B cell (primary cell): ENCODE data around the gene CELF4. TPM values are rescaled to one million over a fixed set of nuclear protein-coding genes. Genes with fewer than 3 reads are reported as not detected.

Experiments used
- ATAC-seq: fragments of 200-7000 bp; cut with Tn5 transposase; one replicate; pipeline ENCODE4 v1.10.0; 2021; ENCODE audit warnings: low read depth, mild to moderate bottlenecking, moderate number of reproducible peaks, moderate library complexity
- CTCF ChIA-PET: fragments of 350-600 bp; sonication (Branson Sonifier 250); formaldehyde crosslinking; loops from one replicate; lab custom pipeline; 2021; ENCODE audit warnings: antibody characterized with exemption, inconsistent platforms; lab: Charles Lee
- POLR2A ChIA-PET: fragments of 350-600 bp; sonication (Branson Sonifier 250); formaldehyde crosslinking; loops from one replicate; lab custom pipeline; 2021; ENCODE audit warnings: antibody characterized with exemption; lab: Charles Lee
- DNase-seq: peaks from one replicate; pipeline ENCODE4 v3.0.0; 2013
- H2AFZ ChIP-seq: 2 replicates; pipeline ENCODE4 v1.6.1; 2012; ENCODE audit warnings: mild to moderate bottlenecking, low read depth, low read length; ENCODE audit not compliant: insufficient read depth, poor library complexity, severe bottlenecking
- H3K27ac ChIP-seq, 2 donors: 1 replicate in 1 of 2; 2 replicates in 1 of 2; pipeline ENCODE4 v1.5.1; 2012 to 2013; ENCODE audit warnings: low read length in 2 of 2, mild to moderate bottlenecking in 2 of 2, moderate library complexity in 1 of 2
- H3K27me3 ChIP-seq, 4 experiments: fragments of 200-600 bp in 1 of 4; sonication (generic) in 1 of 4; replicated peaks in 1 of 4; 1 replicate in 2 of 4; 2 replicates in 2 of 4; pipeline versions ENCODE4 v1.6.1 to v1.7.0; 2013 to 2016; ENCODE audit warnings: low read length in 3 of 4, mild to moderate bottlenecking in 2 of 4, mixed read lengths in 1 of 4, moderate library complexity in 1 of 4; ENCODE audit not compliant: insufficient read depth in 4 of 4, control insufficient read depth in 3 of 4; ENCODE audit errors: control extremely low read depth in 1 of 4
- H3K36me3 ChIP-seq, 2 experiments: replicated peaks in 1 of 2; 1 replicate in 1 of 2; 2 replicates in 1 of 2; pipeline versions ENCODE4 v1.6.1 to v1.7.1; 2013; ENCODE audit warnings: low read length in 1 of 2; ENCODE audit not compliant: insufficient read depth in 2 of 2, control insufficient read depth in 1 of 2; ENCODE audit errors: control extremely low read depth in 1 of 2, extremely low read depth in 1 of 2
- H3K4me1 ChIP-seq, 2 donors: fragments of 200-600 bp in 1 of 2; sonication (generic) in 1 of 2; 1 replicate in 1 of 2; 2 replicates in 1 of 2; pipeline versions ENCODE4 v1.5.1 to v1.6.1; 2013 to 2017; ENCODE audit warnings: low read length in 2 of 2; ENCODE audit not compliant: control insufficient read depth in 2 of 2, insufficient read depth in 2 of 2
- H3K4me2 ChIP-seq: replicated peaks from 2 replicates; pipeline ENCODE3; 2012; ENCODE audit warnings: mild to moderate bottlenecking, low read depth, low read length; ENCODE audit not compliant: poor library complexity, severe bottlenecking
- H3K4me3 ChIP-seq, 5 experiments: fragments of 200-600 bp in 1 of 5; sonication (generic) in 1 of 5; 1 replicate in 3 of 5; 2 replicates in 2 of 5; pipeline versions ENCODE4 v1.5.1 to v1.7.0; 2011 to 2016; ENCODE audit warnings: low read length in 4 of 5, mild to moderate bottlenecking in 4 of 5, low read depth in 2 of 5, control low read depth in 1 of 5, moderate library complexity in 1 of 5; ENCODE audit not compliant: insufficient read depth in 1 of 5; ENCODE audit errors: control extremely low read depth in 1 of 5, extremely low read depth in 1 of 5
- H3K79me2 ChIP-seq: fragments of 200-600 bp; sonication (generic); one replicate; pipeline ENCODE4 v1.6.0; 2016; ENCODE audit warnings: low read length; ENCODE audit not compliant: control insufficient read depth, insufficient read depth
- H3K9ac ChIP-seq: fragments of 200-600 bp; sonication (generic); 2 replicates; pipeline ENCODE4 v1.6.1; 2017; ENCODE audit warnings: mild to moderate bottlenecking, low read length, moderate library complexity
- H3K9me3 ChIP-seq, 3 donors: one replicate each; pipeline versions ENCODE4 v1.6.1 to v1.7.1; 2013; ENCODE audit warnings: low read length in 2 of 3; ENCODE audit not compliant: control insufficient read depth in 2 of 3, insufficient read depth in 1 of 3; ENCODE audit errors: control extremely low read depth in 1 of 3
- H4K20me1 ChIP-seq: 2 replicates; pipeline ENCODE4 v1.6.0; 2012; ENCODE audit warnings: mild to moderate bottlenecking, low read length; ENCODE audit not compliant: insufficient read depth, control insufficient read depth, poor library complexity, severe bottlenecking
- H3K27ac Mint-ChIP-seq: one replicate; pipeline ENCODE4 v1.8.0; 2021; ENCODE audit warnings: mixed read lengths
- H3K27me3 Mint-ChIP-seq: one replicate; pipeline ENCODE4 v1.8.0; 2021; ENCODE audit warnings: mixed read lengths
- H3K4me1 Mint-ChIP-seq: one replicate; pipeline ENCODE4 v1.8.0; 2021; ENCODE audit warnings: mixed read lengths
- H3K4me3 Mint-ChIP-seq: one replicate; pipeline ENCODE4 v1.8.0; 2021; ENCODE audit warnings: mixed read lengths
- H3K9me3 Mint-ChIP-seq: one replicate; pipeline ENCODE4 v1.8.0; 2022; ENCODE audit warnings: mixed read lengths; ENCODE audit not compliant: insufficient read depth
- EZH2 ChIP-seq: IDR thresholded peaks from 2 replicates; pipeline ENCODE4 v1.6.1; 2012; ENCODE audit warnings: borderline replicate concordance, low read depth, mild to moderate bottlenecking, moderate library complexity, low read length; ENCODE audit not compliant: insufficient read depth, poor library complexity, severe bottlenecking
- WGBS: methylation state at CpG from one replicate; pipeline ENCODE4 v1.1.5; 2013; ENCODE audit warnings: missing lambda C conversion rate; ENCODE audit not compliant: insufficient coverage; 5-methylcytosine and 5-hydroxymethylcytosine counted together
- intact Hi-C: fragments of 100-400 bp; cut with micrococcal nuclease; formaldehyde crosslinking; loops from one replicate; pipeline ENCODE4 v1.10.0; 2022
- polyA plus RNA-seq: library from polyadenylated mRNA; depleted of rRNA; stranded (reverse); fragments of >200 nt; gene quantifications from 2 replicates; pipeline ENCODE4 v1.2.3, GENCODE V29; 2012
- total RNA-seq, 2 donors: library from RNA; stranded (reverse); fragments of 120-200 nt in 1 of 2; gene quantifications; 1 replicate in 1 of 2; 2 replicates in 1 of 2; pipeline versions ENCODE4 v1.2.3 to v1.2.4, GENCODE V29; 2013 to 2022
- TF ChIP-seq, protein P1 (sequence below): fragments of 200-600 bp; IDR thresholded peaks from one replicate; pipeline ENCODE4 v1.8.0; 2022; ENCODE audit warnings: antibody characterized with exemption, mild to moderate bottlenecking

CELF4 gene
- total and polyA plus RNA-seq, 2 donors (not counting 1 experiment from before 2014, with no cell fraction given) = not detected

DNA sequence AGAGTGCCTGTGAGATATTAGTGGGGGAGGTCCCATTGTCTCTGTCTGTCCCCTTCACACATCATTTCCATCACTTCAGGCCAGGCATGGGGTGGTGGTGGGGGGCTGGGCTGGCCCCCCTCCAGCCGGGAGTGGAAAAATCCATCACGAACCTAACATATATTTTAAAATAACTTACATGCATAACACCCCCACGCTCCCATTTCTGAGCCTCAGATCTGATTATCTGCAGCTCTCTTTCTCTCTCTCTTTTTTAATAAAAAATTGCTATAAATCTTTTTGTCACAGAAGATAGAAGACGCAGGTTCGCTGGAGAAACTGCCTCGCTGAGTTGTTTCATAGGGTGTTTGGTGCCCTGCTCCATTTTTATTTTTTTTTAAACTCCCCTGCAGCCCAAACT, 159.8 kb downstream of the CELF4 start:
- Mint-ChIP-seq H3K9me3 (no peaks in the 10 kb centered on the region), H3K4me3 (no peak overlapping the region), H3K27ac (no peak overlapping the region), H3K27me3 (no peaks in the 10 kb centered on the region), H3K4me1 (no peaks in the 10 kb centered on the region)
- no peaks in the 10 kb centered on the region for H3K36me3 ChIP-seq
- H3K27ac ChIP-seq = no peak overlapping the region
- POLR2A ChIA-PET = no interaction called here
- no CpG with 5 or more reads among the region's 6 CpGs for WGBS
- TF ChIP-seq EZH2 = no peak
- TF ChIP-seq, protein P1, sequence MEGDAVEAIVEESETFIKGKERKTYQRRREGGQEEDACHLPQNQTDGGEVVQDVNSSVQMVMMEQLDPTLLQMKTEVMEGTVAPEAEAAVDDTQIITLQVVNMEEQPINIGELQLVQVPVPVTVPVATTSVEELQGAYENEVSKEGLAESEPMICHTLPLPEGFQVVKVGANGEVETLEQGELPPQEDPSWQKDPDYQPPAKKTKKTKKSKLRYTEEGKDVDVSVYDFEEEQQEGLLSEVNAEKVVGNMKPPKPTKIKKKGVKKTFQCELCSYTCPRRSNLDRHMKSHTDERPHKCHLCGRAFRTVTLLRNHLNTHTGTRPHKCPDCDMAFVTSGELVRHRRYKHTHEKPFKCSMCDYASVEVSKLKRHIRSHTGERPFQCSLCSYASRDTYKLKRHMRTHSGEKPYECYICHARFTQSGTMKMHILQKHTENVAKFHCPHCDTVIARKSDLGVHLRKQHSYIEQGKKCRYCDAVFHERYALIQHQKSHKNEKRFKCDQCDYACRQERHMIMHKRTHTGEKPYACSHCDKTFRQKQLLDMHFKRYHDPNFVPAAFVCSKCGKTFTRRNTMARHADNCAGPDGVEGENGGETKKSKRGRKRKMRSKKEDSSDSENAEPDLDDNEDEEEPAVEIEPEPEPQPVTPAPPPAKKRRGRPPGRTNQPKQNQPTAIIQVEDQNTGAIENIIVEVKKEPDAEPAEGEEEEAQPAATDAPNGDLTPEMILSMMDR = no peak
- no peak for DNase-seq
- ATAC-seq = no peak
- CTCF ChIA-PET = no interaction called here
- H4K20me1 ChIP-seq = no peaks in the 10 kb centered on the region
- H2AFZ ChIP-seq = no peak overlapping the region
- H3K9ac ChIP-seq = no peak overlapping the region
- H3K9me3 ChIP-seq = peaks cover 0 to 10% (median 0%) of the 10 kb centered on the region in 3 donors
- H3K4me3 ChIP-seq = no peak overlapping the region
- H3K4me1 ChIP-seq = no peaks in the 10 kb centered on the region
- no peak overlapping the region for H3K4me2 ChIP-seq
- intact Hi-C loops = no loop called here
- no peaks in the 10 kb centered on the region for H3K79me2 ChIP-seq
- H3K27me3 ChIP-seq = no peaks in the 10 kb centered on the region

DNA sequence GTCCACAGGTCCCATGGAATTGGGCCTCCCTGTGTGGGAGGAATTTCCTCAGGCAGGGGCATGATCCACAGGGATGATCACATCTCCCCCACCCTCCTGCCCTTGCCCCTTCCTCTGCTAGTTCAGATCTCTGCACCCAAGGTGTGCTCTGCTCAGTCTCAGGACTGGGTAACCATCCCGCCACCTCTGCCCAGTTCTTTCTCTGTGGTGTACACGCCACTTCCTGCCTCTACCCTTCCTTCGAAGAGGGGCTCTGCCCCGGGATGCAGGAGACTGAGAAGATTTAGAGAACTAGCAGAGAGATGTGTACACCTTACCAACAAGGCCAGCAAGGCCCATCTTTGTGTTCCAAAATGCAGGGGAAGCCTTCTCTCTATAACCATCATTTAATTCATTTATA, 160.4 kb downstream of the CELF4 start:
- Histone ChIP-seq H3K27ac (no peak overlapping the region), H3K27me3 (no peaks in the 10 kb centered on the region), H3K4me3 (no peak overlapping the region), H3K9ac (no peak overlapping the region), H3K79me2 (no peaks in the 10 kb centered on the region), H3K9me3 (peaks cover 0 to 5% (median 0%) of the 10 kb centered on the region in 3 donors), H4K20me1 (no peaks in the 10 kb centered on the region), H3K4me1 (no peaks in the 10 kb centered on the region), H3K36me3 (no peaks in the 10 kb centered on the region), H2AFZ (no peak overlapping the region), H3K4me2 (no peak overlapping the region)
- ATAC-seq (no peak), DNase-seq (no peak)
- Mint-ChIP-seq H3K27ac (no peak overlapping the region), H3K9me3 (no peaks in the 10 kb centered on the region), H3K4me3 (no peak overlapping the region), H3K27me3 (no peaks in the 10 kb centered on the region), H3K4me1 (no peaks in the 10 kb centered on the region)
- intact Hi-C loops = no loop called here
- TF ChIP-seq, protein P1 = no peak
- no peak for TF ChIP-seq EZH2
- CTCF ChIA-PET = no interaction called here
- 14% methylated on average over 1 of the region's 4 CpGs for WGBS
- POLR2A ChIA-PET = no interaction called here
